Esophagus muscularis mucosa (tissue), 4 donors: ENCODE results near the gene HBG2. TPM values are rescaled to one million over a fixed set of nuclear protein-coding genes. Genes with fewer than 3 reads are reported as not detected.
"Not testable (repeated sequence)": the region's sequence is repeated elsewhere in the genome, so short reads cannot be mapped to it uniquely, and the experiment has no call there.

ENCODE experiments used
- DNase-seq: peaks from one replicate; pipeline ENCODE4 v3.0.0-alpha.2; 2017; ENCODE audit errors: extremely low spot score
- H3K27ac ChIP-seq, 4 donors: fragments of 200-600 bp; sonication (generic); replicated peaks in 1 of 4; 1 replicate in 3 of 4; 2 replicates in 1 of 4; pipeline ENCODE4 v1.5.1; 2016 to 2019; ENCODE audit warnings: mild to moderate bottlenecking in 1 of 4
- H3K27me3 ChIP-seq, 4 donors: fragments of 200-600 bp; sonication (generic); one replicate each; pipeline versions ENCODE4 v1.5.1 to v1.6.0; 2016 to 2019
- H3K36me3 ChIP-seq, 4 donors: fragments of 200-600 bp; sonication (generic); one replicate each; pipeline ENCODE4 v1.5.1; 2016 to 2019
- H3K4me1 ChIP-seq, 4 donors: fragments of 200-600 bp; sonication (generic); one replicate each; pipeline ENCODE4 v1.5.1; 2016 to 2019
- H3K4me3 ChIP-seq, 4 donors: fragments of 200-600 bp; sonication (generic); 1 replicate in 2 of 4; 2 replicates in 2 of 4; pipeline ENCODE4 v1.5.1; 2016 to 2019; ENCODE audit warnings: mild to moderate bottlenecking in 4 of 4, moderate library complexity in 1 of 4
- H3K9me3 ChIP-seq, 4 donors: fragments of 200-600 bp; sonication (generic); 1 replicate in 3 of 4; 2 replicates in 1 of 4; pipeline ENCODE4 v1.5.1; 2016 to 2019
- EP300 ChIP-seq: sonication (generic); formaldehyde crosslinking; IDR thresholded peaks from one replicate; pipeline ENCODE4 v1.6.1; 2017; ENCODE audit warnings: antibody characterized with exemption
- POLR2A ChIP-seq: fragments of 450-650 bp; IDR thresholded peaks from one replicate; pipeline ENCODE4 v1.6.1; 2017; ENCODE audit warnings: antibody characterized with exemption, moderate library complexity, mild to moderate bottlenecking, low read depth
- POLR2AphosphoS5 ChIP-seq, 2 donors: sonication (generic); formaldehyde crosslinking; IDR thresholded peaks; one replicate each; pipeline ENCODE4 v1.6.1; 2017; ENCODE audit warnings: antibody characterized with exemption in 2 of 2
- WGBS: methylation state at CpG from one replicate; pipeline ENCODE4 v1.1.5; 2018; 5-methylcytosine and 5-hydroxymethylcytosine counted together
- intact Hi-C: fragments of 100-400 bp; cut with DNase I; formaldehyde crosslinking; loops from one replicate; pipeline ENCODE4 v1.15.1; 2023
- total RNA-seq, 4 donors: library from RNA; depleted of rRNA; stranded (reverse); fragments of >200 nt; gene quantifications; one replicate each; pipeline versions ENCODE4 v1.1.0 to v1.2.1, GENCODE V29; 2016
- TF ChIP-seq, protein P1 (sequence below), 3 experiments: fragments of 200-600 bp in 2 of 3; fragments of 450-650 bp in 1 of 3; sonication (generic) in 2 of 3; IDR thresholded peaks; one replicate each; pipeline ENCODE4 v1.5.1; 2017 to 2019; ENCODE audit warnings: antibody characterized with exemption in 3 of 3, mild to moderate bottlenecking in 2 of 3, moderate library complexity in 1 of 3

HBG2 gene
- total RNA-seq, 4 donors from 2014 or later: not detected

GRCh38 chr11:5251746-5252145 lies 2.8 kb downstream of the HBG2 start:
- Histone ChIP-seq H3K27me3 (no peaks in the 10 kb centered on the region), H3K4me1 (no peaks in the 10 kb centered on the region), H3K27ac (no peak overlapping the region), H3K36me3 (no peaks in the 10 kb centered on the region), H3K9me3 (no peaks in the 10 kb centered on the region), H3K4me3 (no peak overlapping the region)
- DNase-seq: no peak
- TF ChIP-seq POLR2A: no peak
- TF ChIP-seq, protein P1, sequence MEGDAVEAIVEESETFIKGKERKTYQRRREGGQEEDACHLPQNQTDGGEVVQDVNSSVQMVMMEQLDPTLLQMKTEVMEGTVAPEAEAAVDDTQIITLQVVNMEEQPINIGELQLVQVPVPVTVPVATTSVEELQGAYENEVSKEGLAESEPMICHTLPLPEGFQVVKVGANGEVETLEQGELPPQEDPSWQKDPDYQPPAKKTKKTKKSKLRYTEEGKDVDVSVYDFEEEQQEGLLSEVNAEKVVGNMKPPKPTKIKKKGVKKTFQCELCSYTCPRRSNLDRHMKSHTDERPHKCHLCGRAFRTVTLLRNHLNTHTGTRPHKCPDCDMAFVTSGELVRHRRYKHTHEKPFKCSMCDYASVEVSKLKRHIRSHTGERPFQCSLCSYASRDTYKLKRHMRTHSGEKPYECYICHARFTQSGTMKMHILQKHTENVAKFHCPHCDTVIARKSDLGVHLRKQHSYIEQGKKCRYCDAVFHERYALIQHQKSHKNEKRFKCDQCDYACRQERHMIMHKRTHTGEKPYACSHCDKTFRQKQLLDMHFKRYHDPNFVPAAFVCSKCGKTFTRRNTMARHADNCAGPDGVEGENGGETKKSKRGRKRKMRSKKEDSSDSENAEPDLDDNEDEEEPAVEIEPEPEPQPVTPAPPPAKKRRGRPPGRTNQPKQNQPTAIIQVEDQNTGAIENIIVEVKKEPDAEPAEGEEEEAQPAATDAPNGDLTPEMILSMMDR (IDR thresholded peaks at IDR 0.05): no peak
- no peak for TF ChIP-seq POLR2AphosphoS5 (IDR thresholded peaks at IDR 0.05)
- TF ChIP-seq EP300: no peak
- intact Hi-C loops: no loop called here
- 15% methylated on average over 2 of the region's 2 CpGs for WGBS

DNA sequence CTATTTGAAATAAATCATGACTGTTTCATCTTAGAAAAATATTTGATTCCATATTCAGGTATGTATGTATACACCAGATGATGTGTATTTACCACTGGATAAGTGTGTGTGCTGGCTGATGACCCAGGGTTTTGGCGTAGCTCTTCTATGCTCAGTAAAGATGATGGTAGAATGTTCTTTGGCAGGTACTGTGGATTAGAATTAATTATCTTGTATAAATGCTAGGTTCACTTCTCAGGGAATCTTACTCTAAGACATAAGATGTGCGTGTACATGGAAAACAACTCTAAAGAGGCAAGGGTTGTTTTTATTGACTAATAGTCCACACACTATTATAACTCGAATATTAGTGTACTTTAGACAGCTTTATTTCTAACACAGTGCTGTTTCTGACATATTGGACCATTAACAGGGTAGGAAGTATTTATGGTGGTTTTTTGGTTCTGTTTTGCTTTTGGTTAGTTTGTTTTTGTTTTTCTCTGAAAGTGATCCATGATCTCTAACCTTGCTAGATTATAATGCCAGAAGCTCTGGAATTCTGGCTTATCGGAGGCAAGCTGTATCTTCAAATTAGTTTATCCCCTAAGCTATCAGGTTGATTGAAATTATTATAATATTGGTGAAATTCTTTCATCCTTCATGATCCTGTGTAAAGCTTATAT lies 3.9 kb downstream of the HBG2 start:
- no peak overlapping the region for H3K27ac ChIP-seq
- no peak overlapping the region for H3K4me3 ChIP-seq
- no peaks in the 10 kb centered on the region for H3K27me3 ChIP-seq
- no peaks in the 10 kb centered on the region for H3K36me3 ChIP-seq
- H3K9me3 ChIP-seq: no peaks in the 10 kb centered on the region
- DNase-seq: no peak
- WGBS: 83% methylated on average over 4 of the region's 4 CpGs
- no peaks in the 10 kb centered on the region for H3K4me1 ChIP-seq
- intact Hi-C loops: no loop called here
- TF ChIP-seq, protein P1 (IDR thresholded peaks at IDR 0.05): no peak
- TF ChIP-seq EP300 (no peak), POLR2AphosphoS5 (IDR thresholded peaks at IDR 0.05) (no peak), POLR2A (no peak)

GRCh38 chr11:5249807-5250396 lies 4.7 kb downstream of the HBG2 start, which contains the start of gene HBG1:
TSS of gene HBG1 (minus strand) at chr11:5249857. CDS start at chr11:5249804, 53 bp downstream.
- H3K36me3 ChIP-seq, H3K4me3 ChIP-seq, H3K4me1 ChIP-seq, H3K9me3 ChIP-seq, intact Hi-C loops, H3K27ac ChIP-seq, DNase-seq, H3K27me3 ChIP-seq: not testable (repeated sequence)
- WGBS: 62% methylated on average over 3 of the region's 9 CpGs

- H3K36me3 ChIP-seq, H3K9me3 ChIP-seq, H3K4me3 ChIP-seq, DNase-seq, intact Hi-C loops, H3K27me3 ChIP-seq, H3K4me1 ChIP-seq, H3K27ac ChIP-seq: not testable (repeated sequence)
- WGBS: 82% methylated on average over 7 of the region's 7 CpGs
Measured at GRCh38 chr11:5248498-5248897, 6.1 kb downstream of the HBG2 start.

DNA sequence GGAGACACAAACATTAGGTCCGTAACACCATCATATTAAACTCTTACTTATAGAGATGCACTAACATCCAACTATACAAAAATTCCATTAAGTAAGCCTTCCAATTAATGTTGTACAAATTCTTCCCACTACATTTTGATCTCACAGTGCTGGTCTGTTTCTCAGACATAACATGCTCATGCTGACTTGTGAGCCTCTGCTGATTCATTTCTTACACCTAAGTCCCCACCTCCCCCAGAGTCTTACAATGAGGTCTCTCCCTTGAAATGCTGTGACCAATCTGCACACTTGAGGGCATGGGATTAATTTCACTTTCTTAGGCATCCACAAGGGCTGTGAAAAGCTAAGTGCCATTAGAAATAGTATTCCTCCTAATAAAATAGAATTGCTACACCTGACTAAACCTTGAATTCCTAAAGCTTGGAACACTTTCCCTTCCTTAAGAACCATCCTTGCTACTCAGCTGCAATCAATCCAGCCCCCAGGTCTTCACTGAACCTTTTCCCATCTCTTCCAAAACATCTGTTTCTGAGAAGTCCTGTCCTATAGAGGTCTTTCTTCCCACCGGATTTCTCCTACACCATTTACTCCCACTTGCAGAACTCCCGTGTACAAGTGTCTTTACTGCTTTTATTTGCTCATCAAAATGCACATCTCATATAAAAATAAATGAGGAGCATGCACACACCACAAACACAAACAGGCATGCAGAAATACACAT lies 6.9 kb downstream of the HBG2 start:
- Histone ChIP-seq H3K4me1 (no peaks in the 10 kb centered on the region), H3K27ac (no peak overlapping the region)
- WGBS: 90% methylated on average over 3 of the region's 3 CpGs

More for the DNA sequence above, 6.9 kb downstream of the HBG2 start:
- DNase-seq: no peak
- TF ChIP-seq POLR2AphosphoS5 (IDR thresholded peaks at IDR 0.05): no peak
- TF ChIP-seq, protein P1 (IDR thresholded peaks at IDR 0.05): no peak
- no peak for TF ChIP-seq POLR2A
- TF ChIP-seq EP300: no peak
- H3K9me3 ChIP-seq: no peaks in the 10 kb centered on the region
- intact Hi-C loops: no loop called here
- H3K36me3 ChIP-seq: no peaks in the 10 kb centered on the region
- no peaks in the 10 kb centered on the region for H3K27me3 ChIP-seq
- no peak overlapping the region for H3K4me3 ChIP-seq
